Liver (tissue), 9 donors: ENCODE data around the gene EIF3D. TPM values are rescaled to one million over a fixed set of nuclear protein-coding genes. Genes with fewer than 3 reads are reported as not detected.

Source experiments
- DNase-seq: peaks from one replicate; pipeline ENCODE4 v3.0.0-alpha.2; 2017; ENCODE audit warnings: low spot score
- H3K27ac ChIP-seq, 2 donors: one replicate each; pipeline ENCODE4 v1.7.0; 2013; ENCODE audit warnings: inconsistent platforms in 2 of 2, low read length in 2 of 2, control low read depth in 1 of 2, low read depth in 1 of 2, mild to moderate bottlenecking in 1 of 2
- H3K27me3 ChIP-seq, 4 donors: one replicate each; pipeline versions ENCODE4 v1.6.1 to v1.7.0; 2013; ENCODE audit warnings: low read length in 3 of 4, inconsistent platforms in 1 of 4, mild to moderate bottlenecking in 1 of 4, moderate library complexity in 1 of 4; ENCODE audit not compliant: control insufficient read depth in 4 of 4, insufficient read depth in 4 of 4
- H3K36me3 ChIP-seq, 4 donors: one replicate each; pipeline versions ENCODE4 v1.6.1 to v1.7.0; 2013; ENCODE audit warnings: low read length in 3 of 4, mild to moderate bottlenecking in 3 of 4, low read depth in 1 of 4, moderate library complexity in 1 of 4; ENCODE audit not compliant: control insufficient read depth in 4 of 4, insufficient read depth in 3 of 4
- H3K4me1 ChIP-seq, 4 donors: one replicate each; pipeline versions ENCODE4 v1.6.1 to v1.7.0; 2013; ENCODE audit warnings: low read length in 3 of 4, mild to moderate bottlenecking in 3 of 4, moderate library complexity in 1 of 4; ENCODE audit not compliant: control insufficient read depth in 4 of 4, insufficient read depth in 4 of 4
- H3K4me3 ChIP-seq, 3 donors: one replicate each; pipeline versions ENCODE4 v1.6.1 to v1.7.0; 2013; ENCODE audit warnings: low read length in 3 of 3, control low read depth in 1 of 3, low read depth in 1 of 3, mild to moderate bottlenecking in 1 of 3
- H3K9ac ChIP-seq, 2 donors: one replicate each; pipeline ENCODE4 v1.7.0; 2013; ENCODE audit warnings: low read length in 2 of 2, mild to moderate bottlenecking in 2 of 2, moderate library complexity in 2 of 2, control low read depth in 1 of 2, low read depth in 1 of 2
- H3K9me3 ChIP-seq, 4 donors: one replicate each; pipeline versions ENCODE4 v1.6.1 to v1.7.0; 2013; ENCODE audit warnings: low read length in 3 of 4; ENCODE audit not compliant: control insufficient read depth in 4 of 4
- ATF3 ChIP-seq: IDR thresholded peaks from 2 replicates; pipeline ENCODE4 v1.6.1; 2016; ENCODE audit warnings: antibody characterized with exemption
- CTCF ChIP-seq: fragments of 150-350 bp; IDR thresholded peaks from 2 replicates; pipeline ENCODE4 v1.5.1; 2017; ENCODE audit warnings: improper control_type of control experiment, low read depth, low read length; ENCODE audit not compliant: missing input control
- EGR1 ChIP-seq, 2 donors: IDR thresholded peaks; 2 replicates each; pipeline ENCODE4 v1.6.1; 2016 to 2018; ENCODE audit warnings: antibody characterized with exemption in 2 of 2, low read depth in 2 of 2
- FOXA1 ChIP-seq: IDR thresholded peaks from 2 replicates; pipeline ENCODE4 v1.6.1; 2016; ENCODE audit warnings: antibody characterized with exemption
- FOXA2 ChIP-seq: IDR thresholded peaks from 2 replicates; pipeline ENCODE4 v1.6.1; 2016; ENCODE audit warnings: antibody characterized with exemption
- GABPA ChIP-seq, 2 donors: IDR thresholded peaks in 1 of 2; conservative IDR thresholded peaks in 1 of 2; 2 replicates each; pipeline ENCODE4 v1.6.1; 2016; ENCODE audit warnings: antibody characterized with exemption in 2 of 2, mild to moderate bottlenecking in 1 of 2, moderate library complexity in 1 of 2
- HNF4A ChIP-seq, 2 donors: conservative IDR thresholded peaks; 2 replicates each; pipeline ENCODE4 v1.6.1; 2016; ENCODE audit warnings: antibody characterized with exemption in 2 of 2, mild to moderate bottlenecking in 2 of 2
- HNF4G ChIP-seq: IDR thresholded peaks from 2 replicates; pipeline ENCODE4 v1.6.1; 2016; ENCODE audit warnings: antibody characterized with exemption
- JUND ChIP-seq, 2 donors: IDR thresholded peaks; 2 replicates each; pipeline ENCODE4 v1.6.1; 2016; ENCODE audit warnings: antibody characterized with exemption in 2 of 2
- MAX ChIP-seq: IDR thresholded peaks from 2 replicates; pipeline ENCODE4 v1.6.1; 2016; ENCODE audit warnings: antibody characterized with exemption
- NR2F2 ChIP-seq: IDR thresholded peaks from 2 replicates; pipeline ENCODE4 v1.6.1; 2016; ENCODE audit warnings: antibody characterized with exemption
- RAD21 ChIP-seq, 2 donors: IDR thresholded peaks; 2 replicates each; pipeline ENCODE4 v1.6.1; 2016; ENCODE audit warnings: antibody characterized with exemption in 2 of 2, mild to moderate bottlenecking in 2 of 2
- REST ChIP-seq: IDR thresholded peaks from 2 replicates; pipeline ENCODE4 v1.6.1; 2016; ENCODE audit warnings: antibody characterized with exemption, mild to moderate bottlenecking
- RXRA ChIP-seq, 2 donors: IDR thresholded peaks; 2 replicates each; pipeline ENCODE4 v1.6.1; 2017 to 2018; ENCODE audit warnings: antibody characterized with exemption in 2 of 2, mild to moderate bottlenecking in 1 of 2
- SP1 ChIP-seq: IDR thresholded peaks from 2 replicates; pipeline ENCODE4 v1.6.1; 2018; ENCODE audit warnings: antibody characterized with exemption, mild to moderate bottlenecking
- TAF1 ChIP-seq: conservative IDR thresholded peaks from 2 replicates; pipeline ENCODE4 v1.6.1; 2016; ENCODE audit warnings: antibody characterized with exemption, mild to moderate bottlenecking
- YY1 ChIP-seq: IDR thresholded peaks from 2 replicates; pipeline ENCODE4 v1.6.1; 2016; ENCODE audit warnings: antibody characterized with exemption, mild to moderate bottlenecking
- ZBTB33 ChIP-seq: IDR thresholded peaks from 2 replicates; pipeline ENCODE4 v1.6.1; 2016; ENCODE audit warnings: antibody characterized with exemption
- WGBS: extraction: QIAGEN DNeasy Blood & Tissue Kit; methylation state at CpG from one replicate; pipeline ENCODE4 v1.1.7; 2013; 5-methylcytosine and 5-hydroxymethylcytosine counted together
- polyA plus RNA-seq, 2 donors: library from polyadenylated mRNA; stranded (reverse) in 1 of 2; unstranded in 1 of 2; fragments of 200-250 nt in 1 of 2; fragments of >200 nt in 1 of 2; fragmentation: Nextera tagmentation in 1 of 2; extraction: Ambion mirVana in 1 of 2; gene quantifications; one replicate each; pipeline versions ENCODE4 v1.2.1 to v1.2.3, GENCODE V29; 2013 to 2015
- total RNA-seq, 2 donors: library from RNA; depleted of rRNA; stranded (reverse); fragments of >200 nt; gene quantifications; one replicate each; pipeline ENCODE4 v1.2.3, GENCODE V29; 2014
- donor health status: healthy.
- donor health status: healthy.
- donor health status: healthy.
- donor health status: healthy.
- donor health status: healthy.

EIF3D gene
- total RNA-seq: 100 to 1,000 TPM; 106 to 169 TPM
- 10 to 100 TPM; 32.8 to 54.6 TPM for polyA plus RNA-seq

GRCh38 chr22:36528795-36529751 is at the start of gene EIF3D:
Gene EIF3D (minus strand): TSS chr22:36529166. CDS start chr22:36526121, 3,045 bp downstream.
- peaks cover 2 to 14% (median 10%) of the 10 kb centered on the region in 4 donors for H3K4me1 ChIP-seq
- under 1% methylated on average over 82 of the region's 82 CpGs for WGBS
- H3K27ac ChIP-seq: peak within 1 kb of the TSS; percentile 87 to 95
- DNase-seq: peak; percentile 98
- TF ChIP-seq MAX: peak; percentile 98
- TF ChIP-seq YY1: peak; percentile 95
- TF ChIP-seq TAF1: peak; percentile 90
- peak in 1 of 2 donors; percentile 20 for TF ChIP-seq JUND (IDR thresholded peaks at IDR 0.05)
- TF ChIP-seq FOXA1: peak; percentile 24
- TF ChIP-seq ZBTB33: peak; percentile 97
- peak; percentile 78 to 99 for TF ChIP-seq GABPA (IDR thresholded peaks at IDR 0.05 in 1 of 2, conservative IDR thresholded peaks at IDR 0.05 in 1 of 2)
- peak; percentile 78 to 82 for TF ChIP-seq RXRA (IDR thresholded peaks at IDR 0.05)
- peak; percentile 84 for TF ChIP-seq NR2F2
- no peak for TF ChIP-seq HNF4G
- TF ChIP-seq ATF3: no peak
- peak in 1 of 2 donors; percentile 62 for TF ChIP-seq HNF4A (conservative IDR thresholded peaks at IDR 0.05)
- TF ChIP-seq REST: peak; percentile 21
- peak; percentile 86 for TF ChIP-seq SP1
- no peak for TF ChIP-seq FOXA2
- no peak for TF ChIP-seq CTCF
- TF ChIP-seq RAD21 (IDR thresholded peaks at IDR 0.05): peak in 1 of 2 donors; percentile 33
- TF ChIP-seq EGR1 (IDR thresholded peaks at IDR 0.05; ENCODE audit: low read depth in 2 of 2): peak; percentile 81 to 87
- no peaks in the 10 kb centered on the region for H3K27me3 ChIP-seq
- H3K4me3 ChIP-seq: peak within 1 kb of the TSS; percentile 75 to 96 (median 95)
- H3K36me3 ChIP-seq: peaks cover 8 to 24% (median 16%) of the 10 kb centered on the region in 4 donors
- H3K9ac ChIP-seq: peak within 1 kb of the TSS; percentile 90 to 93
- H3K9me3 ChIP-seq: no peaks in the 10 kb centered on the region
